HG03565 (cell line): Measurements from ENCODE around the gene TULP4.
"Not testable (repeated sequence)": the region's sequence is repeated elsewhere in the genome, so short reads cannot be mapped to it uniquely, and the experiment has no call there.

Experiments
- ATAC-seq: cut with Tn5 transposase; IDR thresholded peaks from one replicate; pipeline ENCODE4 v1.9.1; 2021; ENCODE audit warnings: mild to moderate bottlenecking, moderate library complexity; ENCODE audit not compliant: unreplicated experiment

TULP4 gene

DNA sequence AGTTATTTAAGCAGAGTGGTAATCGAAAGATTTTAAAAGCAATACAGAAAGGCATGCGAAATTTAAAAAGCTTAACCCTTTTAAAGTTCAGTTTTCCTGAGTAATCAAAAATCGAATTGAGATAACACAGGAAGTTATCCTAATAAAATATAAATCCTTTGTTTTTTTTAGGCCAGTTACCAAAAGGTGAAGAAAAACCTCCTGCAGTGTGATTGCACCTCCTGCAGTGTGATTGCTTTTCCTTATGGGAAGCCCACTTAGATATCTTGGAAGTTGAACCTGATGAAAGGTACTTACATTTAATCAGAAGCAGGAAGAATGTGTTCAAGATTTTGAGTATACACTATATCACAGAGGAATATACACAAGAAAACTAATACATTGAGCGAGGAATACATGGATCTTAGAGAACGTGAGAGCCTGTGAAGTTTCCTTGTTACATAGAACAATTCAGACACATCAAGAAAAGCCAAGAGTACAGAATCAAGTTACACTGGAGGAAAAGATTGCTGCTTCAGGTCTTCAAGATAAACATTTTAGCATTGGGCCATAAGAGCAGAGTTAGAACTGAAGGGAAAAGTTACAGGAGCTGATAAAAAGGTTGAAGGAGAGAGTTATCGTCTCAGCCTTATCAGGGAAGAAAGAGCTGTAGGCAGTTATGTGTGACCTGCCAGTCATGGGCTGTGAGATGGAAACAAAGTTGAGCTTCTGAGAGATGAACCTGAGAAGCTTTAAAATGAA is 240.0 kb downstream of the TULP4 start:
- no peak for ATAC-seq

DNA sequence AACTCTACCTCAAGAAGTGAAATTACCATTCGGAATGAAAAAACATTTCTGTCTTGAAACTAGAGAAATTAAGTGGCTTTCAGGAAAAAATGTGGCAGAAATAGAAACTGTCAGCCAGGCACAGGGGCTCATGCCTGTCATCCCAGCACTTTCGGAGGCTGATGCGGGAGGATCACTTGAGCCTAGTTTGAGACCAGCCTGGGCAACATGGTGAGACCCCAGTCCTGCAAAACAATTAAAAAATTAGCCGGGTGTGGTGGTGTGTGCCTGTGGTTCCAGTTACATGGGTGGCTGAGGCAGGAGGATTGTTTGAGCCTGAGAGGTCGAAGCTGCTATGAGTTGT is 240.5 kb downstream of the TULP4 start:
- ATAC-seq, result no peak

GRCh38 chr6:158554611-158555361 is 242.5 kb downstream of the TULP4 start:
- no peak for ATAC-seq

- ATAC-seq, result no peak
Observed at GRCh38 chr6:158556113-158556512, 243.8 kb downstream of the TULP4 start.

DNA sequence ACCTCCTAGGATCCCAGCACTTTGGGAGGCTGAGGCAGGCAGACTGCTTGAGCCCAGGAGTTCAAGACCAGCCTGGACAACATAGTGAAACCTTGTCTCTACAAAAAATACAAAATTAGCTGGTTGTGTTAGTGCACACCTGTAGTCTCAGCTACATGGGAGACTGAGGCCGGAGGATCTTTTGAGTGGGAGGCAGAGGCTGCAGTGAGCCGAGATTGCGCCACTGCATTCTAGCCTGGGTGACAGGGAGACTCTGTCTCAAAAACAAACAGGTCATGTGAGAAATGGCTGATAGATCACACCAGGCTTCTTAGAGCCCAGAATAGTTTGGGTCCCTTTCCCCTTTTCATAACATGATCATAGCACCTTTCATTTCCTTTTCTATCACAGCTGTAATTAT is 244.8 kb downstream of the TULP4 start:
- not testable (repeated sequence) for ATAC-seq

GRCh38 chr6:158557927-158558326 is 245.7 kb downstream of the TULP4 start:
- ATAC-seq, result no peak

DNA sequence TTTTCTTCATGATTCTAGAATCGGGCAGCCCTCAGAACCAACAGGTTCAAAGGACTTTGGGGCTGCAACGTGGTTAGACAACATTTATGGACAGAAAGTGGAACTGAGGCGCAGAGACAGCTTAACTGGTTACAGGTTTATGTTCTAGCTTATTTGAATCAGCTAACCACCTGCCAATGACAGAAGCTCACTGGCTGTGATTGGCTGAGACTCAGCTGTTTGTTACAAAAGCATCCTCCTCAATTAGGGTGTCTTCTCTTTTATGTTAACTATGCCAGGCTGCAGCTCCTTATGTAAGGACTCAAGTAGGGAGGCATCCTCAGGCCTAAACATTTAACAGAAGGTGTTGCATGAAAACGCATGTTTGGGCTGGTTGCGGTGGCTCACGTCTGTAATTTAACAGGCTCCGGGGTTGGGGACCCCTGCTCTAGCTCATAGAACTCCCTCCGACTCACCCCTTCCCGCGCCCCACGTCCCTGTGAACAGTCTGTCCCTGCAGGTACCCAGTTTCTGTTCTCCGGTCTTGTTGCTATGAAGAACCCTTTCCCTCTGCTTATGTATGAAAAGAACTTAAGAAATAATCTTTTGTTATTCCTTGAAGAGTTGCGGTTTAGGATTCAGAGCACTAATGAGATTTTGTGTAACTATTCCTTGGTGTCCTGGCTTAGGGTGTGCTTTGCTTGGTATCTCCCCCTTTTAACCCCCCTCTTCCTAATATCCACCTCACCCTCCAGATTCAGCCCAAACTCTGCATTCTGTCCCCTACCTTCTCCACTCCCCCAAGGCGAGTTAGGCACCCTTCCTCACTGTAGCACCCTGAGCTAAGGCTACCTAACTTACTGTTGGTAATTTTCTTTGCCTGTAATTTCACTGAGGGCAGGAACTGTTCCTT is 246.4 kb downstream of the TULP4 start:
- ATAC-seq, result no peak

GRCh38 chr6:158559338-158559894 is 247.2 kb downstream of the TULP4 start:
- no peak for ATAC-seq

GRCh38 chr6:158559895-158560835 is 247.9 kb downstream of the TULP4 start, which contains the start of gene TMEM181:
TSS of gene TMEM181 (plus strand) at chr6:158560091. CDS start at chr6:158560225, 134 bp downstream.
- peak; percentile 80 for ATAC-seq

- ATAC-seq, result no peak
Observed at GRCh38 chr6:158560836-158561320, 248.6 kb downstream of the TULP4 start.
